OCI-LY7 (cell line): ENCODE measurements around the gene DMRTB1.

Source experiments
- CTCF ChIP-seq: fragments of 200-600 bp; sonication (generic); conservative IDR thresholded peaks from 2 replicates; pipeline ENCODE4 v1.5.1; 2014; ENCODE audit warnings: mild to moderate bottlenecking, antibody characterized with exemption, low read length, moderate library complexity, mixed read lengths
- EZH2phosphoT487 ChIP-seq: fragments of 200-600 bp; sonication (generic); IDR thresholded peaks from 2 replicates; pipeline ENCODE4 v1.6.1; 2018; ENCODE audit warnings: low read depth, borderline replicate concordance, mild to moderate bottlenecking, mixed run types, antibody characterized with exemption, low read length, moderate library complexity, mixed read lengths

- TF ChIP-seq CTCF (no peak), EZH2phosphoT487 (no peak)
Observed at GRCh38 chr1:53468374-53468773, 9.2 kb downstream of the DMRTB1 start.
